ENCODE measurements around the gene PAQR3. TPM values are rescaled to one million over a fixed set of nuclear protein-coding genes. Genes with fewer than 3 reads are reported as not detected.

Gene PAQR3
- total and polyA plus RNA-seq, 4 donors, result 3.1 to 12.1 (median 6.5) TPM

DNA sequence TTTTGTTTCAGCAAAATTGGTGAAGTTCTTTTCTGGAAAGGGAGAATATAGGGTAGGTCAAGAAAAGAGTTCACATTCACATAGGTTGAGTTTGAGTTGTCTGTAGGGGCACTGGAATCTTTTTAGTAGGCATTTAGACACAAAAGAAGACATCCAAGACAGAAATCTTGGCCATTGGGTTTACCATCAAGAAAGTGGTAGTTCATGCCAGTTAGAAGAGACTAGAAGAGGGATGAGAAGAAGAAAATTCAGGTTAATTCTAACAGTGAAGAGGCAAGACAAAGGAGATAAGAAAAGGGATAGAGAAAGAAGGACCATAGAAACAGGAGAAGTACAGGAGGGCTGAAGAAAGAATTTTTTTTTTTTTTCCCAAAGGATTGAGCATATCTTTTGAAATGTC lies 39.9 kb downstream of the PAQR3 start:
- Histone ChIP-seq H3K9ac (ENCODE audit: insufficient read depth in 1 of 2, low read length in 2 of 2) (no peak overlapping the region), H3K4me1 (ENCODE audit: control insufficient read depth in 5 of 5, insufficient read depth in 5 of 5, low read length in 5 of 5) (no peaks in the 10 kb centered on the region), H3K36me3 (ENCODE audit: control insufficient read depth in 4 of 4, insufficient read depth in 4 of 4, low read length in 4 of 4) (peaks cover 0 to 6% (median 3%) of the 10 kb centered on the region in 4 donors), H3K4me3 (no peak overlapping the region), H3K27ac (ENCODE audit: low read depth in 1 of 2, low read length in 1 of 2) (no peak overlapping the region), H3K27me3 (ENCODE audit: control insufficient read depth in 3 of 3, insufficient read depth in 3 of 3, low read length in 2 of 3) (no peaks in the 10 kb centered on the region), H3K9me3 (ENCODE audit: control insufficient read depth in 4 of 4, insufficient read depth in 3 of 4, low read length in 3 of 4) (no peaks in the 10 kb centered on the region)
- TF ChIP-seq CTCF (IDR thresholded peaks at IDR 0.05; ENCODE audit: control extremely low read depth, extremely low read depth), result no peak
- DNase-seq, result no peak
- ATAC-seq (ENCODE audit: insufficient read depth, low FRiP score), result no peak

GRCh38 chr4:78889955-78890354 lies 49.3 kb downstream of the PAQR3 start:
- Histone ChIP-seq H3K9me3 (ENCODE audit: control insufficient read depth in 4 of 4, insufficient read depth in 3 of 4, low read length in 3 of 4) (no peaks in the 10 kb centered on the region), H3K27me3 (ENCODE audit: control insufficient read depth in 3 of 3, insufficient read depth in 3 of 3, low read length in 2 of 3) (no peaks in the 10 kb centered on the region), H3K27ac (ENCODE audit: low read depth in 1 of 2, low read length in 1 of 2) (no peak overlapping the region), H3K36me3 (ENCODE audit: control insufficient read depth in 4 of 4, insufficient read depth in 4 of 4, low read length in 4 of 4) (peaks cover 0 to 19% (median 5%) of the 10 kb centered on the region in 4 donors), H3K9ac (ENCODE audit: insufficient read depth in 1 of 2, low read length in 2 of 2) (no peak overlapping the region), H3K4me3 (no peak overlapping the region), H3K4me1 (ENCODE audit: control insufficient read depth in 5 of 5, insufficient read depth in 5 of 5, low read length in 5 of 5) (no peaks in the 10 kb centered on the region)
- ATAC-seq (ENCODE audit: insufficient read depth, low FRiP score) (no peak), DNase-seq (no peak)
- no peak for TF ChIP-seq CTCF (IDR thresholded peaks at IDR 0.05; ENCODE audit: control extremely low read depth, extremely low read depth)

DNA sequence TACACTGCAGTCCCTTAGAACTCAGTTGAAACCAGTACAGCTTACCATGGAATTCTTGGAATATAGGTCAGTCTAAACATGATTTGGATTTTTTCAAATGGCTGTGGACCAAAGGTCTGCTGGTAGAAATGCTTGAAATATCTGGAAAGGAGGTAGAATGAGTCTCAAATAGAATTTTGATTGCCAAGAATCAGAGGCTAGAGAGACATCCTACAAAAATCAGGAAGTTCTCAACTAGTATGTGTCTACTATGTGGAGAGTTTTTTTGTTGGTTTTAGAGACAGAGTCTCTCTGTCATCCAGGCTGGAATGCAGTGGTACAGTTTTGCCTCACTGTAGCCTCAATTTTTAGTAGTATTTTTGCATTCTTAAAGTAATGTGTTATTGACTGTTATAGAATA lies 53.6 kb downstream of the PAQR3 start:
- no peaks in the 10 kb centered on the region for H3K27me3 ChIP-seq (ENCODE audit: control insufficient read depth in 3 of 3, insufficient read depth in 3 of 3, low read length in 2 of 3)
- no peak overlapping the region for H3K4me3 ChIP-seq
- peaks cover 0 to 5% (median 4%) of the 10 kb centered on the region in 4 donors for H3K36me3 ChIP-seq (ENCODE audit: control insufficient read depth in 4 of 4, insufficient read depth in 4 of 4, low read length in 4 of 4)
- TF ChIP-seq CTCF (IDR thresholded peaks at IDR 0.05; ENCODE audit: control extremely low read depth, extremely low read depth), result no peak
- H3K4me1 ChIP-seq (ENCODE audit: control insufficient read depth in 5 of 5, insufficient read depth in 5 of 5, low read length in 5 of 5), result no peaks in the 10 kb centered on the region
- no peak for ATAC-seq (ENCODE audit: insufficient read depth, low FRiP score)
- H3K9me3 ChIP-seq (ENCODE audit: control insufficient read depth in 4 of 4, insufficient read depth in 3 of 4, low read length in 3 of 4), result no peaks in the 10 kb centered on the region
- no peak overlapping the region for H3K27ac ChIP-seq (ENCODE audit: low read depth in 1 of 2, low read length in 1 of 2)
- no peak overlapping the region for H3K9ac ChIP-seq (ENCODE audit: insufficient read depth in 1 of 2, low read length in 2 of 2)
- no peak for DNase-seq

GRCh38 chr4:78880874-78881492 lies 58.3 kb downstream of the PAQR3 start:
- TF ChIP-seq CTCF (IDR thresholded peaks at IDR 0.05; ENCODE audit: control extremely low read depth, extremely low read depth), result no peak
- Histone ChIP-seq H3K36me3 (ENCODE audit: control insufficient read depth in 4 of 4, insufficient read depth in 4 of 4, low read length in 4 of 4) (peaks cover 5 to 10% (median 8%) of the 10 kb centered on the region in 4 donors), H3K27ac (ENCODE audit: low read depth in 1 of 2, low read length in 1 of 2) (no peak overlapping the region), H3K4me1 (ENCODE audit: control insufficient read depth in 5 of 5, insufficient read depth in 5 of 5, low read length in 5 of 5) (no peaks in the 10 kb centered on the region), H3K9ac (ENCODE audit: insufficient read depth in 1 of 2, low read length in 2 of 2) (no peak overlapping the region), H3K9me3 (ENCODE audit: control insufficient read depth in 4 of 4, insufficient read depth in 3 of 4, low read length in 3 of 4) (no peaks in the 10 kb centered on the region), H3K4me3 (no peak overlapping the region), H3K27me3 (ENCODE audit: control insufficient read depth in 3 of 3, insufficient read depth in 3 of 3, low read length in 2 of 3) (no peaks in the 10 kb centered on the region)
- no peak for ATAC-seq (ENCODE audit: insufficient read depth, low FRiP score)
- no peak for DNase-seq

Data from lung (tissue), 12 donors.